ENCODE data around the gene BAIAP2L1.

GRCh38 chr7:98346515-98347069, 54.3 kb downstream of the BAIAP2L1 start:
- TF ChIP-seq POLR2A (IDR thresholded peaks at IDR 0.05; ENCODE audit: low read depth, low read length) (no peak), POLR2AphosphoS5 (IDR thresholded peaks at IDR 0.05; ENCODE audit: low read depth, low read length) (no peak), TAF1 (IDR thresholded peaks at IDR 0.05; ENCODE audit: borderline replicate concordance, low read depth, low read length) (no peak)
